ENCODE data around the gene MACROD1. TPM values are rescaled to one million over a fixed set of nuclear protein-coding genes. Genes with fewer than 3 reads are reported as not detected.
A peak's percentile ranks its signal among the peaks of the same experiment; 100 is the strongest.

The MACROD1 gene
- total and polyA plus RNA-seq, 4 experiments from 2014 or later: 5.0 to 8.7 (median 7.3) TPM

DNA sequence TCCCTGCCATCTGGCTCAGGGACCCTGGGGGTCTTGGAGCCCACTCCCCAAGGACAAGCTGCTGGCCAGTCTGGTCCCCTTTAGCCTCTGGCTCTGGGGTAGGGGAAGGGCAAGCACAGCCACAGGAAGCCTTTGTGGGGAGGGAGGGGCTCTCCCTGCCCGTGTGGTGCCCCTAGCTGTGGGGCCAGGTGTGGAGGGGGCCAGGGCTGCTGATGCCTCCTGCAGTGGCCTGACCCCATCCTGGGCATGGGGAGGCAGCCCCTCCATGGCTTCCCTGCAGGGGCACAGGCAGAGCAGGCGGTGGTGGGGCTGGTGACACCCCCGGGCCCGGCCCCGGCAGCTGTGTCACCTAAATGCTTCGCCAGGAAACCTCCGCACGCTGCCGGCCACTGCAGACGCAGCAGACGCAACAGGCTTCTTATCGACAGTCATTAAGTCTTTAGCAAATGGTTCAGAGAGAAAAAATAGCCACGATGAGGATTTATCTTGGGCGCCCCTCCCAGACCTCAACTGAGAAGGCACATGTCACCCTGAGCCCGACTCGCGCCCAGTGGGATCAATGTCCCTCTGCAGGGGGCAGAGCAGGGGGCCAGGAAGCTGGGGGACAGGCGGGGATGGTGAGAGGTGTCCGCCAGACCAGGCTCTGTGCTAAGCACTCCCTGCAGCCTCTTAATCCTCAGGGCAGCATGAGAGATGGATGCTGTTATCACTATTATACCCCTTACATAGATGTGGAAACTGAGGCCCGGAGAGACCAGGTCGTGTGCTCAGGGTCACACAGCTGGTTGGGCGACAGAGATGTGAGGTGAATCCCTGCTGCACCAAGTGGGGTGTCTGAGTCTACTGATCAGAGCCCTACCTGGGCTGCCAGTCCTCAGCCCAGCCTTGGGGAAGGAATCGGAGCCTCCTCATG lies 96.3 kb downstream of the MACROD1 start:
- Mint-ChIP-seq H3K4me3 (no peak overlapping the region), H3K27me3 (peaks cover 0 to 2% of the 10 kb centered on the region in 2 donors), H3K9me3 (no peaks in the 10 kb centered on the region), H3K4me1 (peaks cover 2 to 9% (median 6%) of the 10 kb centered on the region in 4 donors), H3K27ac (no peak overlapping the region), H3K36me3 (no peaks in the 10 kb centered on the region)
- Histone ChIP-seq H3K9me3 (ENCODE audit: control insufficient read depth in 1 of 2, low read length in 2 of 2) (no peaks in the 10 kb centered on the region), H3K36me3 (ENCODE audit: insufficient read depth, low read length) (no peaks in the 10 kb centered on the region), H3K4me1 (ENCODE audit: insufficient read depth, low read length) (peaks cover 12% of the 10 kb centered on the region), H3K27ac (ENCODE audit: low read depth, low read length) (no peak overlapping the region), H3K4me3 (ENCODE audit: low read length in 2 of 2) (no peak overlapping the region), H3K27me3 (ENCODE audit: insufficient read depth, low read length) (no peaks in the 10 kb centered on the region)
- intact Hi-C loops (cut with micrococcal nuclease): no loop called here
- POLR2A ChIA-PET (ENCODE audit: partially characterized antibody): no interaction called here
- CTCF ChIA-PET (ENCODE audit: partially characterized antibody): no interaction called here
- peak in 1 of 5 donors; percentile 3 for DNase-seq

DNA sequence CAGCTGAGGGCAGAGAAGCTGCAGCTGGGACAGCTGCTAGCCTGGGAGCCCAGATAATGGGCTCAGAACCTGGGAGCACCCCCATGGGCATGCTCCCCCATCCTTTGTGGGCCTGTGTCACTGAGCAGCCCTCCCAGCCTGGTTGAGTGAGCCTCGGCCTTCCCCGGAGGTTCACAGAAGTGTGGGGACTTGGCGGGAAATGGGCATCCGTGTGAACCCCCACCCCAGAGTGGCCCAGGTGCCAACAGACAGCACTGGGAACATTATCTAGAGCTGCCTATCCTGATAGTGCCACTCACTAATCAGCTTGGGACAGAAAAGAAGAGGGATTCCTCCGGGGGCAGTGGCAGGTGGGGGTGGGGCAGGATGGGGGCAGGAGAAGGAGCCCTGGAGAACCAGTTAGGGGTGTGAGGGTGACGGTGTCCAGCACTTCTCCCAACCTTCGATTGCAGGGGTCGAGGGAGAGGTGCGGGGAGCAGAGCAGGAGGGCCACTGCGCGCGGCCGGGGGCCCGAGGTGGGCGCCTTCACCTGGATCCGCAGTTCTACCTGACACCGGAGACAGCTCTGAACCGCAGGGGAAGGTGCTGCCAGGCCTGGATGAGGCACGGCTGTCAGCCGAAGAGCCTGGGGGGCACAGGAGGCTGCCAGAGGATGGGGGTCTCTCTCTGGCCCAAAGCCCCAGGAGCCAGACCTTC lies 97.1 kb downstream of the MACROD1 start:
- intact Hi-C loops (cut with micrococcal nuclease): no loop called here
- Mint-ChIP-seq H3K4me3 (no peak overlapping the region), H3K27me3 (peaks cover 0 to 2% of the 10 kb centered on the region in 2 donors), H3K4me1 (peaks cover 0 to 2% (median 0%) of the 10 kb centered on the region in 4 donors), H3K36me3 (no peaks in the 10 kb centered on the region), H3K9me3 (no peaks in the 10 kb centered on the region), H3K27ac (no peak overlapping the region)
- CTCF ChIA-PET (ENCODE audit: partially characterized antibody): no interaction called here
- DNase-seq: peak in 1 of 5 donors; percentile 2
- peaks cover 4% of the 10 kb centered on the region for H3K4me1 ChIP-seq (ENCODE audit: insufficient read depth, low read length)
- H3K27ac ChIP-seq (ENCODE audit: low read depth, low read length): no peak overlapping the region
- POLR2A ChIA-PET (ENCODE audit: partially characterized antibody): no interaction called here
- H3K4me3 ChIP-seq (ENCODE audit: low read length in 2 of 2): no peak overlapping the region
- H3K27me3 ChIP-seq (ENCODE audit: insufficient read depth, low read length): no peaks in the 10 kb centered on the region
- no peaks in the 10 kb centered on the region for H3K36me3 ChIP-seq (ENCODE audit: insufficient read depth, low read length)
- no peaks in the 10 kb centered on the region for H3K9me3 ChIP-seq (ENCODE audit: control insufficient read depth in 1 of 2, low read length in 2 of 2)

- no peak overlapping the region for H3K4me3 ChIP-seq (ENCODE audit: low read length in 2 of 2)
- no peak overlapping the region for H3K4me3 Mint-ChIP-seq
- H3K27ac ChIP-seq (ENCODE audit: low read depth, low read length): no peak overlapping the region
- ChIA-PET CTCF (ENCODE audit: partially characterized antibody) (interaction anchor here (0.7 kb wide), 1 partner anchor 1724 kb away, joined by 3 read pairs; no protein-coding TSS in a partner anchor), POLR2A (ENCODE audit: partially characterized antibody) (no interaction called here)
- H3K27me3 Mint-ChIP-seq: peaks cover 5 to 7% of the 10 kb centered on the region in 2 donors
- DNase-seq: peak in 1 of 5 donors; percentile 1
- no peaks in the 10 kb centered on the region for H3K9me3 ChIP-seq (ENCODE audit: control insufficient read depth in 1 of 2, low read length in 2 of 2)
- H3K36me3 ChIP-seq (ENCODE audit: insufficient read depth, low read length): no peaks in the 10 kb centered on the region
- H3K27ac Mint-ChIP-seq: no peak overlapping the region
- H3K27me3 ChIP-seq (ENCODE audit: insufficient read depth, low read length): no peaks in the 10 kb centered on the region
- H3K36me3 Mint-ChIP-seq: no peaks in the 10 kb centered on the region
- intact Hi-C loops (cut with micrococcal nuclease): no loop called here
- no peaks in the 10 kb centered on the region for H3K4me1 ChIP-seq (ENCODE audit: insufficient read depth, low read length)
- no peaks in the 10 kb centered on the region for H3K4me1 Mint-ChIP-seq
- H3K9me3 Mint-ChIP-seq: no peaks in the 10 kb centered on the region
These were observed 98.5 kb downstream of the MACROD1 start for GRCh38 chr11:64067230-64067993.

GRCh38 chr11:64065712-64066111 lies 100.2 kb downstream of the MACROD1 start:
- no peak overlapping the region for H3K27ac ChIP-seq (ENCODE audit: low read depth, low read length)

DNA sequence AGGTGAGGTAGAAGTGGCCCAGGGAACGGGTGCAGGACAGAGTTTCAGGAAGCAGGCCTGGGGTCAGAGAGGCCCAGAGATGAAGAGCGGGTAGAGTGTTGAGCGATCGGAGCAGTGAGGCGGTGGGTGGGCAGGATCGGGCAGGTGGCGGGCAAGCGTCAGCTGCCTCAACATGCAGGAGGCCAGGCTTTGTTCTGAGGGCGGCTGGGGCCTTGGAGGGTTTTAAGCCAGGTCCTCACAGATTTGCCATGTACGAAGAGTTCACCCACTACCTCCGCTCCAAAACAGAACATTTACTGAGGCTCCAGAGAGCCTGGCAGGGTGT lies 100.8 kb downstream of the MACROD1 start:
- Histone ChIP-seq H3K27me3 (ENCODE audit: insufficient read depth, low read length) (no peaks in the 10 kb centered on the region), H3K4me3 (ENCODE audit: low read length in 2 of 2) (no peak overlapping the region), H3K9me3 (ENCODE audit: control insufficient read depth in 1 of 2, low read length in 2 of 2) (no peaks in the 10 kb centered on the region), H3K27ac (ENCODE audit: low read depth, low read length) (no peak overlapping the region), H3K36me3 (ENCODE audit: insufficient read depth, low read length) (no peaks in the 10 kb centered on the region), H3K4me1 (ENCODE audit: insufficient read depth, low read length) (peaks cover 11% of the 10 kb centered on the region)
- DNase-seq: no peak
- Mint-ChIP-seq H3K27me3 (peaks cover 10 to 14% of the 10 kb centered on the region in 2 donors), H3K27ac (no peak overlapping the region), H3K9me3 (no peaks in the 10 kb centered on the region), H3K4me3 (no peak overlapping the region), H3K4me1 (peaks cover 5 to 12% (median 6%) of the 10 kb centered on the region in 4 donors), H3K36me3 (no peaks in the 10 kb centered on the region)
- CTCF ChIA-PET (ENCODE audit: partially characterized antibody): interaction anchor here (0.6 kb wide), 1 partner anchor 384 kb away, joined by 3 read pairs; no protein-coding TSS in a partner anchor
- POLR2A ChIA-PET (ENCODE audit: partially characterized antibody): no interaction called here
- intact Hi-C loops (cut with micrococcal nuclease): no loop called here

More at GRCh38 chr11:64065712-64066111, 100.2 kb downstream of the MACROD1 start:
- H3K27me3 ChIP-seq (ENCODE audit: insufficient read depth, low read length): no peaks in the 10 kb centered on the region
- DNase-seq: peak in 1 of 5 donors; percentile 7
- no peak overlapping the region for H3K27ac Mint-ChIP-seq
- no peaks in the 10 kb centered on the region for H3K36me3 ChIP-seq (ENCODE audit: insufficient read depth, low read length)
- peaks cover 8 to 14% of the 10 kb centered on the region in 2 donors for H3K27me3 Mint-ChIP-seq
- no peaks in the 10 kb centered on the region for H3K9me3 ChIP-seq (ENCODE audit: control insufficient read depth in 1 of 2, low read length in 2 of 2)
- CTCF ChIA-PET (ENCODE audit: partially characterized antibody): interaction anchor here (0.6 to 0.7 kb wide), 2 partner anchors 14 to 384 kb away, joined by 3 read pairs; no protein-coding TSS in a partner anchor
- H3K9me3 Mint-ChIP-seq: no peaks in the 10 kb centered on the region
- peaks cover 3 to 12% (median 6%) of the 10 kb centered on the region in 4 donors for H3K4me1 Mint-ChIP-seq
- no peaks in the 10 kb centered on the region for H3K36me3 Mint-ChIP-seq
- intact Hi-C loops (cut with micrococcal nuclease): no loop called here
- peaks cover 6% of the 10 kb centered on the region for H3K4me1 ChIP-seq (ENCODE audit: insufficient read depth, low read length)
- POLR2A ChIA-PET (ENCODE audit: partially characterized antibody): no interaction called here
- no peak overlapping the region for H3K4me3 ChIP-seq (ENCODE audit: low read length in 2 of 2)
- H3K4me3 Mint-ChIP-seq: no peak overlapping the region

GRCh38 chr11:64064374-64065140 lies 101.4 kb downstream of the MACROD1 start:
- no peak for DNase-seq
- Mint-ChIP-seq H3K27ac (no peak overlapping the region), H3K4me3 (no peak overlapping the region), H3K4me1 (peaks cover 5 to 12% (median 6%) of the 10 kb centered on the region in 4 donors), H3K27me3 (peaks cover 10 to 14% of the 10 kb centered on the region in 2 donors), H3K9me3 (no peaks in the 10 kb centered on the region), H3K36me3 (no peaks in the 10 kb centered on the region)
- Histone ChIP-seq H3K4me1 (ENCODE audit: insufficient read depth, low read length) (peaks cover 11% of the 10 kb centered on the region), H3K27me3 (ENCODE audit: insufficient read depth, low read length) (no peaks in the 10 kb centered on the region), H3K27ac (ENCODE audit: low read depth, low read length) (no peak overlapping the region), H3K4me3 (ENCODE audit: low read length in 2 of 2) (no peak overlapping the region), H3K36me3 (ENCODE audit: insufficient read depth, low read length) (no peaks in the 10 kb centered on the region), H3K9me3 (ENCODE audit: control insufficient read depth in 1 of 2, low read length in 2 of 2) (no peaks in the 10 kb centered on the region)
- intact Hi-C loops (cut with micrococcal nuclease): no loop called here
- ChIA-PET CTCF (ENCODE audit: partially characterized antibody) (no interaction called here), POLR2A (ENCODE audit: partially characterized antibody) (no interaction called here)
